ENCODE results near the gene C2CD2.

Gene C2CD2

GRCh38 chr21:41987310-41987709, 33.5 kb upstream of the C2CD2 start:
- DNase-seq (ENCODE audit: insufficient read length), result no peak
- FAIRE-seq, result no peak
- TF ChIP-seq POLR2AphosphoS5 (IDR thresholded peaks at IDR 0.05; ENCODE audit: low read depth, low read length) (no peak), POLR2A (IDR thresholded peaks at IDR 0.05; ENCODE audit: low read depth, low read length) (no peak), TAF1 (IDR thresholded peaks at IDR 0.05; ENCODE audit: borderline replicate concordance, low read depth, low read length) (no peak)

- TF ChIP-seq POLR2A (IDR thresholded peaks at IDR 0.05; ENCODE audit: low read depth, low read length) (no peak), POLR2AphosphoS5 (IDR thresholded peaks at IDR 0.05; ENCODE audit: low read depth, low read length) (no peak), TAF1 (IDR thresholded peaks at IDR 0.05; ENCODE audit: borderline replicate concordance, low read depth, low read length) (no peak)
- DNase-seq (ENCODE audit: insufficient read length) (no peak), FAIRE-seq (no peak)
Measured at GRCh38 chr21:41985662-41986416, 32.0 kb upstream of the C2CD2 start.

DNA sequence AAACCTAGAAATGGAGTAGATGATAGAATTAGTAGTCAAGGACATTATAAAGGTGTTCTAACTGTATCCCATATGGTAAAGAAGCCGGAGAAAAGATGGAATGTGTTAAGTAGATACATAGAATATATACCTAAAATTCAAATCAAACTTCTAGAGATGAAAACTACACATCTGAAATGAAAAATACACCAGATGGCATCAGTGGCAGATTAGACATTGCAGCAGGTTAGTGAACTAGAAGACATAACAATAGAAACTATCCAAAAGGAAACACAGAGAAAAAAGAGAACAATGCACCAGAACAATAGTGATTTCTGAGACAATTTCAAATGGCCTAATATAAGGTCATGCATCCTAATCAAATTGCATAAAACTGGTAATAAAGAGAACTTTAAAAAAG, 29.4 kb upstream of the C2CD2 start:
- FAIRE-seq (no peak), DNase-seq (ENCODE audit: insufficient read length) (no peak)
- TF ChIP-seq POLR2AphosphoS5 (IDR thresholded peaks at IDR 0.05; ENCODE audit: low read depth, low read length), result no peak
- TF ChIP-seq TAF1 (IDR thresholded peaks at IDR 0.05; ENCODE audit: borderline replicate concordance, low read depth, low read length), result no peak
- TF ChIP-seq POLR2A (IDR thresholded peaks at IDR 0.05; ENCODE audit: low read depth, low read length), result no peak

DNA sequence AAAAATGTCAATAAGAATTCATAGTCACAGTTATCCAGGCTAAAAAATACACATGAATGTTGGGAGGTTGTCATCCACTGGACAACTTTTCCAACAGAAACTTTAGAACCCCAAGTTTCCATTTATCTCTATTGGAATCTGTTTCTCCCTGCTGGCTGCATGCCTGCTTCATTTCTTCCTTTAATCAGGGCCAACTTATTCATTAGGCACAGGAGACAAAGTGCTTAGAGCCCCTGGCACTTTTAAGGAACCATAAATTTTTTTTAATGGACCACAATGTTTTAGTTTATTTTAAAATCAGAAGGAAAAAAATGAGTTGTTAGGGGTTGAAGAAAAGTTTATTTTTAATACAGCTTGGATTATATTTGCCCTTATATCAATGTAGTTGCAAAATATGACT, 26.7 kb upstream of the C2CD2 start:
- TF ChIP-seq POLR2A (IDR thresholded peaks at IDR 0.05; ENCODE audit: low read depth, low read length) (no peak), TAF1 (IDR thresholded peaks at IDR 0.05; ENCODE audit: borderline replicate concordance, low read depth, low read length) (no peak), POLR2AphosphoS5 (IDR thresholded peaks at IDR 0.05; ENCODE audit: low read depth, low read length) (no peak)
- FAIRE-seq (no peak), DNase-seq (ENCODE audit: insufficient read length) (no peak)

- no peak for DNase-seq (ENCODE audit: insufficient read length)
- FAIRE-seq, result no peak
- TF ChIP-seq POLR2AphosphoS5 (IDR thresholded peaks at IDR 0.05; ENCODE audit: low read depth, low read length), result no peak
- no peak for TF ChIP-seq POLR2A (IDR thresholded peaks at IDR 0.05; ENCODE audit: low read depth, low read length)
- no peak for TF ChIP-seq TAF1 (IDR thresholded peaks at IDR 0.05; ENCODE audit: borderline replicate concordance, low read depth, low read length)
Measured at GRCh38 chr21:41979751-41980369, 26.0 kb upstream of the C2CD2 start.

GRCh38 chr21:41979335-41979734, 25.5 kb upstream of the C2CD2 start:
- DNase-seq (ENCODE audit: insufficient read length) (no peak), FAIRE-seq (no peak)
- TF ChIP-seq TAF1 (IDR thresholded peaks at IDR 0.05; ENCODE audit: borderline replicate concordance, low read depth, low read length), result no peak
- TF ChIP-seq POLR2A (IDR thresholded peaks at IDR 0.05; ENCODE audit: low read depth, low read length), result no peak
- TF ChIP-seq POLR2AphosphoS5 (IDR thresholded peaks at IDR 0.05; ENCODE audit: low read depth, low read length), result no peak

GRCh38 chr21:41977034-41977950, 23.5 kb upstream of the C2CD2 start:
- DNase-seq (ENCODE audit: insufficient read length) (no peak), FAIRE-seq (peak; percentile 54)
- no peak for TF ChIP-seq POLR2AphosphoS5 (IDR thresholded peaks at IDR 0.05; ENCODE audit: low read depth, low read length)
- TF ChIP-seq POLR2A (IDR thresholded peaks at IDR 0.05; ENCODE audit: low read depth, low read length), result no peak
- no peak for TF ChIP-seq TAF1 (IDR thresholded peaks at IDR 0.05; ENCODE audit: borderline replicate concordance, low read depth, low read length)

GRCh38 chr21:41976611-41977010, 22.8 kb upstream of the C2CD2 start:
- DNase-seq (ENCODE audit: insufficient read length) (no peak), FAIRE-seq (no peak)

GRCh38 chr21:41975391-41976272, 21.8 kb upstream of the C2CD2 start:
- TF ChIP-seq POLR2AphosphoS5 (IDR thresholded peaks at IDR 0.05; ENCODE audit: low read depth, low read length) (no peak), TAF1 (IDR thresholded peaks at IDR 0.05; ENCODE audit: borderline replicate concordance, low read depth, low read length) (no peak), POLR2A (IDR thresholded peaks at IDR 0.05; ENCODE audit: low read depth, low read length) (no peak)
- no peak for DNase-seq (ENCODE audit: insufficient read length)
- no peak for FAIRE-seq

More at GRCh38 chr21:41976611-41977010, 22.8 kb upstream of the C2CD2 start:
- TF ChIP-seq POLR2A (IDR thresholded peaks at IDR 0.05; ENCODE audit: low read depth, low read length) (no peak), POLR2AphosphoS5 (IDR thresholded peaks at IDR 0.05; ENCODE audit: low read depth, low read length) (no peak), TAF1 (IDR thresholded peaks at IDR 0.05; ENCODE audit: borderline replicate concordance, low read depth, low read length) (no peak)

DNA sequence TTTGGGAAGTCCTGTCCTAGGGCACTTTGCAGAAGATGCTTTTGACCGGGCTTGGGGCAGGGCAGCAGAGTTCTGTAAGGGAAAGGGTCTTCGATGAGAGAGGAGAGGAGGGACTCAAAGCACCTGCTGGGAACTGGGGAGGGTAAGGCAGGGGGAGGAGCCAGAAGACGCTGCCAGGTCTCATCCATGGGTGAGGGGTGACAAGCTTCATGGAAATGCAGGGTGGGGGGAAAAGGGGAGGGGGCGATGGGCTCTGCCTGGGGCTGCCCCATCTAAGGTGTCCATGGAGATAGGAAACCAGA, 20.9 kb upstream of the C2CD2 start:
- FAIRE-seq (no peak), DNase-seq (ENCODE audit: insufficient read length) (no peak)
- no peak for TF ChIP-seq POLR2AphosphoS5 (IDR thresholded peaks at IDR 0.05; ENCODE audit: low read depth, low read length)
- no peak for TF ChIP-seq TAF1 (IDR thresholded peaks at IDR 0.05; ENCODE audit: borderline replicate concordance, low read depth, low read length)
- no peak for TF ChIP-seq POLR2A (IDR thresholded peaks at IDR 0.05; ENCODE audit: low read depth, low read length)

Measured in GM12892 (cell line).